Glomerular endothelial cell (primary cell): ENCODE measurements around the gene TSSK6. TPM values are rescaled to one million over a fixed set of nuclear protein-coding genes. Genes with fewer than 3 reads are reported as not detected.

ENCODE experiments used
- DNase-seq: peaks from one replicate; pipeline ENCODE4 v3.0.0-alpha.2; 2011; ENCODE audit warnings: low read depth, low spot score; ENCODE audit errors: extremely low read depth
- total RNA-seq: library from RNA; depleted of rRNA; stranded (reverse); fragments of >200 nt; gene quantifications from 2 replicates; pipeline ENCODE4 v1.2.3, GENCODE V29; 2015

Gene TSSK6
- total RNA-seq, 1 donor from 2014 or later, result 1.7 TPM

DNA sequence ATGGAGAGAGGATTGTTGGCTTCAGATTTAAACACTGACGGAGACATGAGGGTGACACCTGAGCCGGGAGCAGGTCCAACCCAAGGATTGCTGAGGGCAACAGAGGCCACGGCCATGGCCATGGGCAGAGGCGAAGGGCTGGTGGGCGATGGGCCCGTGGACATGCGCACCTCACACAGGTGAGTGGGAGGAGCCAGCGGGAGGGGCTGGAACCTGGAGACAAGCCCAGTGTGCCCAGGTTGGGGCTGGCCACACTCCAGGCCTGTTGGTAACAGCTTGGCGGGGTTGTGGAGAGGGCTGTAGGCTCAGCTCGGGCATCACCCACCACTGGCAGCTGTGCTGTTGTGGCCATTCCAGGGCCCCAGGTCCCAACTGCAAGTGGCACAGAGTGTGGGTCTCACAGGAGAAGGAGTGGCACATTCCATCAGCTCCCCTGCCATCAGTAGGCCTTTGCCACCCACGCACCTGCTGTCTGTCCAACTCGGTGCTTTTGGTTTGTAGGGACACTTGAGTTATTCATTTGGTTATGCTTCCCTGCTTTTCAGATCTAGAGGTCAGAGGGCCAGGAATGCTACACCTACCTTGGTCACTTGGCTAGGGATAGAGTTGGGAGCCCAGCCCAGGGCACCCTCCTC lies 49.8 kb downstream of the TSSK6 start:
- DNase-seq, result no peak

GRCh38 chr19:19464339-19465098 lies 50.8 kb downstream of the TSSK6 start:
- no peak for DNase-seq

Other genes with a start within 250 kb of the TSSK6 start
- not detected in 2 replicates for gene TM6SF2, start 242.2 kb downstream of the TSSK6 start, total RNA-seq
- gene SUGP1, start 195.0 kb downstream of the TSSK6 start, total RNA-seq, result 43.7 and 45.8 TPM in 2 replicates
- 34.3 and 46.0 TPM in 2 replicates for gene MAU2, start 194.7 kb downstream of the TSSK6 start, total RNA-seq
- gene GATAD2A, start 109.9 kb downstream of the TSSK6 start, total RNA-seq, result 97.8 and 102 TPM in 2 replicates
- gene NDUFA13, start 677 bp upstream of the TSSK6 start, total RNA-seq, result 60.2 and 111 TPM in 2 replicates
- 0.53 TPM in 1 of 2 replicates, not detected in the other for gene YJEFN3, start 13.4 kb upstream of the TSSK6 start, total RNA-seq
- gene CILP2, start 22.7 kb upstream of the TSSK6 start, total RNA-seq, result not detected in 2 replicates
- 0.19 TPM in 1 of 2 replicates, not detected in the other for gene PBX4, start 103.1 kb upstream of the TSSK6 start, total RNA-seq
- gene LPAR2, start 112.7 kb upstream of the TSSK6 start, total RNA-seq, result 6.2 and 7.5 TPM in 2 replicates
- gene GMIP, start 128.1 kb upstream of the TSSK6 start, total RNA-seq, result 13.6 and 22.5 TPM in 2 replicates
- gene ATP13A1, start 148.1 kb upstream of the TSSK6 start, total RNA-seq, result 191 and 275 TPM in 2 replicates
- gene ZNF101, start 153.3 kb upstream of the TSSK6 start, total RNA-seq, result 6.1 and 9.4 TPM in 2 replicates
- 2.5 and 5.5 TPM in 2 replicates for gene ZNF14, start 217.6 kb upstream of the TSSK6 start, total RNA-seq